ENCODE results near the gene PIP5K1B.

Gene PIP5K1B

GRCh38 chr9:69004836-69005235 is 299.8 kb downstream of the PIP5K1B start:
- in situ Hi-C loops (cut with HindIII; ENCODE audit: low sequenced_read_pairs): no loop called here

- in situ Hi-C loops (cut with HindIII; ENCODE audit: low sequenced_read_pairs): no loop called here
Observed at GRCh38 chr9:69009708-69010107, 304.7 kb downstream of the PIP5K1B start.

- in situ Hi-C loops (cut with HindIII; ENCODE audit: low sequenced_read_pairs): no loop called here
Observed at GRCh38 chr9:69012696-69013381, 307.8 kb downstream of the PIP5K1B start.

GRCh38 chr9:69013382-69013727 is 308.3 kb downstream of the PIP5K1B start:
- in situ Hi-C loops (cut with HindIII; ENCODE audit: low sequenced_read_pairs): no loop called here

GRCh38 chr9:69014013-69014412 is 309.0 kb downstream of the PIP5K1B start, which contains the start of gene PRKACG:
TSS of gene PRKACG (minus strand) at chr9:69014113. CDS start at chr9:69014092, 21 bp downstream.
- in situ Hi-C loops (cut with HindIII; ENCODE audit: low sequenced_read_pairs): no loop called here

GRCh38 chr9:69016191-69017096 is 311.4 kb downstream of the PIP5K1B start:
- in situ Hi-C loops (cut with HindIII; ENCODE audit: low sequenced_read_pairs): no loop called here

GRCh38 chr9:69018737-69019136 is 313.7 kb downstream of the PIP5K1B start:
- in situ Hi-C loops (cut with HindIII; ENCODE audit: low sequenced_read_pairs): no loop called here

- in situ Hi-C loops (cut with HindIII; ENCODE audit: low sequenced_read_pairs): loop anchor here (5.0 to 10.0 kb wide), 2 partner anchors 45 to 88 kb away; no protein-coding TSS in a partner anchor
Observed at GRCh38 chr9:69019808-69020207, 314.8 kb downstream of the PIP5K1B start.

GRCh38 chr9:69020301-69021145 is 315.5 kb downstream of the PIP5K1B start:
- in situ Hi-C loops (cut with HindIII; ENCODE audit: low sequenced_read_pairs): loop anchor here (5.0 to 10.0 kb wide), 2 partner anchors 46 to 88 kb away; no protein-coding TSS in a partner anchor

- in situ Hi-C loops (cut with HindIII; ENCODE audit: low sequenced_read_pairs): loop anchor here (5.0 to 10.0 kb wide), 2 partner anchors 49 to 91 kb away; no protein-coding TSS in a partner anchor
Observed at GRCh38 chr9:69023650-69024049, 318.6 kb downstream of the PIP5K1B start.

- in situ Hi-C loops (cut with HindIII; ENCODE audit: low sequenced_read_pairs): loop anchor here (10.0 kb wide), 1 partner anchor 53 kb away; no protein-coding TSS in a partner anchor
Observed at GRCh38 chr9:69027355-69028097, 322.5 kb downstream of the PIP5K1B start.

- in situ Hi-C loops (cut with HindIII; ENCODE audit: low sequenced_read_pairs): loop anchor here (10.0 kb wide), 1 partner anchor 54 kb away; no protein-coding TSS in a partner anchor
Observed at GRCh38 chr9:69028754-69029153, 323.7 kb downstream of the PIP5K1B start.

GRCh38 chr9:69029535-69029934 is 324.5 kb downstream of the PIP5K1B start:
- in situ Hi-C loops (cut with HindIII; ENCODE audit: low sequenced_read_pairs): loop anchor here (10.0 kb wide), 1 partner anchor 55 kb away; no protein-coding TSS in a partner anchor

GRCh38 chr9:69030851-69031645 is 326.0 kb downstream of the PIP5K1B start:
- in situ Hi-C loops (cut with HindIII; ENCODE audit: low sequenced_read_pairs): no loop called here

GRCh38 chr9:69034071-69034470 is 329.0 kb downstream of the PIP5K1B start:
- in situ Hi-C loops (cut with HindIII; ENCODE audit: low sequenced_read_pairs): no loop called here

- in situ Hi-C loops (cut with HindIII; ENCODE audit: low sequenced_read_pairs): no loop called here
Observed at GRCh38 chr9:69035438-69036308, 330.6 kb downstream of the PIP5K1B start, which contains the start of gene FXN. TSS of gene FXN (plus strand) at chr9:69035752. CDS start at chr9:69035783, 31 bp downstream.

- in situ Hi-C loops (cut with HindIII; ENCODE audit: low sequenced_read_pairs): no loop called here
Observed at GRCh38 chr9:69036309-69036708, 331.3 kb downstream of the PIP5K1B start.

GRCh38 chr9:69036799-69037198 is 331.8 kb downstream of the PIP5K1B start:
- in situ Hi-C loops (cut with HindIII; ENCODE audit: low sequenced_read_pairs): no loop called here
